Islet of Langerhans (tissue), 1 donor: Measurements from ENCODE around the gene SPATA21.

Experiments
- FAIRE-seq: peaks from one replicate; lab custom pipeline; 2011; peaks lifted over from hg19 to GRCh38; lab: Jason Lieb, UNC

Gene SPATA21

GRCh38 chr1:16418823-16419425 is 18.3 kb downstream of the SPATA21 start:
- FAIRE-seq = no peak

DNA sequence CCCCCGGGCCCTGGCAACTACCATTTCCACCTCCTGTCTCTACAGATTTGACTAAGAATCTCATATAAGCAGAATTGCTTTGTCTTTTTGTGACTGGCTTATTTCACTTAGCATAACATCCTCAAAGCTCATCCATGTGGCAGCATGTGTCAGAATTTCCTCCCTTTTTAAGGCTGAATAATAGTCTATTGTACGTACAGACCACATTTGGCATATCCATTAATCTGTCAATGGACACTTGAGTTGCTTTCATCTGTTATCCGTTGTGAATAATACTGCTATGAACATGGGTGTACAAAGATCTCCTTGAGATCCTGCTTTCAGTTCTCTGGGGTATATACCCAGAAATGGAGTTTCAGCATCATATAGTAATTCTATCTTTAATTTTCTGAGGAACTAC is 24.0 kb downstream of the SPATA21 start:
- no peak for FAIRE-seq

DNA sequence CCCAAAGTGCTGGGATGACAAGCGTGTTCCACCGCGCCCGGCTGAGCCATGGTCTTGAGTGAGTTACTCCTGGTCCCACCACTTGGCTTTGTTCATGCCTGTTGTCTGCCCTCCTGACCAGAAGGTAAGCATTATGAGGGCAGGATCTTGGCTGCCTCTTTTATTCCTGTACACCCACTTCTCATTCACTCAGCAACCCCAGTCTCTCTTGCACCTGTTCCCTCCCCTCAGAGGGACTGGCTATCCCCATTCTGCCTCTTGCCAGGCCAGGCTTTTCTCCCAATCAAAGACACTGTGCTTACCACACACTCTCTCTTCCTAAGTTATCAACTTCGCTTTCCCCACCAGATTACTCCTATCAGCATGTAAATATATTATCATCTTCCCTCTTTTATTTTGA is 26.4 kb downstream of the SPATA21 start:
- FAIRE-seq = no peak

DNA sequence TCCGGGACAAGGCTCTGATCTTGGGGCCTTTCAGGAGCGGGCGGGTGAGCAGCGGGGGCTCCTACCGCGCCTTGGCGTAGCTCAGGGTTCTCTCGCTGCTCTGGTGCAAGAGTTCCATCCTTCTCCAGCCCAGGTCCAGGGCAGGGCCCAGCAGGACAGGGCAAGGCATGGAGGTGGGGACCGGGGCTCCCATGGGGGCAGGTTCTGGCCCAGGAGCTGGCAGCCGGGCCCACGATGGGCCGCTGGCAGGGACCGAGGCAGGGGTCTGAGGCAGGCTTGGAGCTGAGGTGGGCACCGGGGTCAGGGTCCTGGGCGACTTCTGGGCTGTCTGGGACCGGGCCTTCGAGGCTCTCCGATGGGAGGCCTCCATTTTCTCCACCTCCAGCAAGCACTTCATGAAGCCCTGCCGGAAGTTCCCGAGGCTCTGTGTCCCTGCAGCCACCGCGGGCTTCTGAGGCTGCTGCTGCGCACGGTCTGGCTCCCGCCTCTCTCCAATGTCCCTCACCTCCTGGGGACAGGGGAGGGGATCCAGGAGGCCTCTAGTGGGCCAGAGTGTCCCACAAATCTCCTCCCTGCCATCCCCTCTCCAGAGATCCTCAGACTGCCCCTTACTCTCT is 27.6 kb downstream of the SPATA21 start:
- FAIRE-seq = no peak

DNA sequence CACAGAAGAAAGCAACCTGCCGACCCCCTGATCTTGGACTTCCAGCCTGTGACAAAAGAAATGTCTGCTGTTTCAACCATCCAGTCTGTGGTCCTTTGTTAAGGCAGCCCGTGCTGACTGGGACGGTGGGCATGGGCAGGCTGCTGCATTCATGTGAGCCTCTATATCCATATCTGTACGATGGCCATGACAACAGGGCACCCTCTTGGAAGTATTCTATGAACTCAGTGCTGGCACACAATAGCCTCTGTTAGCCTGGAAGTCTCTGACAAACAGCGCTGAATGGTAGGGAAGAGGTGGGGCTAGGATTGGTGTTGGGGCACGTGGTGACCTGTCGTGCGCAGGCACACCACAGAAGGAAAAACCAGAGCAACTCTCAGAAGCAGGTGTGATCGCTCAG is 30.4 kb downstream of the SPATA21 start:
- FAIRE-seq = no peak

GRCh38 chr1:16405441-16405840 is 31.8 kb downstream of the SPATA21 start:
- FAIRE-seq = no peak

- FAIRE-seq = no peak
Measured at GRCh38 chr1:16402742-16403141, 34.5 kb downstream of the SPATA21 start.

DNA sequence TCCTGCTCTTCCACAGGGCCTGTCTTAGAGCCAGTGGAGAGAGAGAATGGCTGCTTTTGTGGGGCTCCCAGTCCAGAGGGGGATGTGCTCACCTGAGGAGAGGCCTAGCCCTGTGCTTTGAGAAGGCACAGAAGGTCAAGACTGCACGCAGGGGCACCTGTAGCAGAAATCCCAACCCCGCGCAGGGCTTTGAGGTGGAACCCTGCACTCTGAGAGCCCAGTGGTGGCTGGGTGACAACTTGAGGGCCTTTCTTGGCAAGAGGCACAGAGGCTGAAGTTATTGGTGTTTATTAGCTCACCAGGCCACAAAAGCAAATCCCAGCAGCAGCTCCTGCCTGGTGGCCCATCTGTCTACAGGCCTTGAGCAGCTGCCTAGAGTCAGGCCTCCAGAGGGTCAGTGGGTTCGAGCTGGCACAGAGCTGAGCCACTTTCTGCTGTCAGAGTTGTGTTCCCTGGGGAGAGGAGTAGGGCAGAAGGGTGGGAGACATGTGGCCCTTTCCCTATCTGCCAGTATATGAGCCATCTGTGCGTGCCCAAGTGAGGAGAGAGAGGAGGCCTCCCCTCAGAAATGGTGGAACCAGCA is 38.8 kb downstream of the SPATA21 start:
- no peak for FAIRE-seq

- no peak for FAIRE-seq
Measured at GRCh38 chr1:16397120-16397519, 40.1 kb downstream of the SPATA21 start.

DNA sequence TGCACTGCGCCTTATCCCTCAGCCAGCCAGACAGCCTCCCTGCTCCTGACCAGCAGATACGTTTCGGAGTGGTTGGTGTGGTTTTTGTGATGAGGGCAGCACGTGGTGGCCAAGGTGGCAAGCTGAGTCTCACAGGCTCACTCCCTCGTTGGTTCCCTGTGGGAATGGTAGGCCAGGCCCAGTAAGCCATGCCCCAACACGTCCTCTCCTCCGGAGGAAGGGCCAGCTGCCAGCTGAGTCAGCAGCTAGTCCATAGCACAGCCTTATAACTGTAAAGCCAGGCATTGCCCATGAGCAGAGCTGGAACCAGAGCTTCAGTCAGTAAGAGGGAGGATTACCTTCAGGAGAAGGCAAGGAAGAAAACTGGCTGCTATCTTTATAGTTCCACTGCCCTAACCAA is 40.6 kb downstream of the SPATA21 start:
- no peak for FAIRE-seq

- no peak for FAIRE-seq
Measured at GRCh38 chr1:16394977-16395376, 42.2 kb downstream of the SPATA21 start.

DNA sequence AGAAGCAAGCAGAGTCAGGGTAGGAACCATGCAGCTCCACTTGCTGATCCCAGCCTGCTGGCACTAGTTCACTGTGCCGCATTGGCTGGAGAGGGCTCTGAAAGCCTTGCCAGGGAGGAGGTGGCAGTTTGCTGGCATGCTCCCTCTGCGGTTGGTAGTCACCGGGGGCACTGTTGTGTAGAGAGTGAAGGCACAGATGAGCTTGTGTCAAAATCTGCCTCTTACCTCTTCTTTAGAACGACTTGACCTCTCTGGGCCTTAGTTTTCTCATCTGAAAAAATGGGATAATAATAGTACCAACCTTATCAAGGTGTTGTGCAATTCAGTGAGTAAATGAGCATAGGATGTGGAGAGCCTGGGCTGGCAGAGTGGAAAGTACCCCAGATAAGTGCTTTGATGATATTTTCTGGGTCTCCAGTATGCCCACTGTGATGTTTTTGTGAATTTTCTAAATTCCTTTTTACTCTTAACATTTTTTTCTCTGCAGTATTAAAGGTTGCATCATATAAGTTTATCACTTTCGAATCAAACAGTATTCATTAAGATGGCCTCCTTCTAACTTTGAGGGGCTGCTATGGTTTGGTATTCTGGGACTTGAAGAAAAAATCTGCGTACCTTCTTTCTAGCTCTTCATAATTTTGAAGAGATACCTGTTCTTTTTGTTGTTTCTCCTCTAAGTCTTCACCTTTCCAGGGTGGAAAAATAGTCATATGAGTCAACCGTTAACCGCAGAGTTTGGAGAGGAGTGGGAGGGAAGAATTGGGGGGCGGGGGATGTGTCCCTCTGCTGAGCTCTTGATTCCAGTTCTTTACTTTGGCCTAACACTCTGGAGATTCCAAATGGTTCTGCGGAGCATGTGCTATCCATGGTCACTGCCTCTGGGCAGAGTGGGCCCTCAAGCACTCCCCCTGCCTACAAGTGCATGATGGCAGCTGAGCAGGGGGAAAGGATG is 43.4 kb downstream of the SPATA21 start:
- FAIRE-seq = no peak

GRCh38 chr1:16392740-16393569 is 44.3 kb downstream of the SPATA21 start:
- no peak for FAIRE-seq

GRCh38 chr1:16391411-16391810 is 45.8 kb downstream of the SPATA21 start:
- FAIRE-seq = no peak

- FAIRE-seq = no peak
Measured at GRCh38 chr1:16387201-16388188, 49.7 kb downstream of the SPATA21 start.

DNA sequence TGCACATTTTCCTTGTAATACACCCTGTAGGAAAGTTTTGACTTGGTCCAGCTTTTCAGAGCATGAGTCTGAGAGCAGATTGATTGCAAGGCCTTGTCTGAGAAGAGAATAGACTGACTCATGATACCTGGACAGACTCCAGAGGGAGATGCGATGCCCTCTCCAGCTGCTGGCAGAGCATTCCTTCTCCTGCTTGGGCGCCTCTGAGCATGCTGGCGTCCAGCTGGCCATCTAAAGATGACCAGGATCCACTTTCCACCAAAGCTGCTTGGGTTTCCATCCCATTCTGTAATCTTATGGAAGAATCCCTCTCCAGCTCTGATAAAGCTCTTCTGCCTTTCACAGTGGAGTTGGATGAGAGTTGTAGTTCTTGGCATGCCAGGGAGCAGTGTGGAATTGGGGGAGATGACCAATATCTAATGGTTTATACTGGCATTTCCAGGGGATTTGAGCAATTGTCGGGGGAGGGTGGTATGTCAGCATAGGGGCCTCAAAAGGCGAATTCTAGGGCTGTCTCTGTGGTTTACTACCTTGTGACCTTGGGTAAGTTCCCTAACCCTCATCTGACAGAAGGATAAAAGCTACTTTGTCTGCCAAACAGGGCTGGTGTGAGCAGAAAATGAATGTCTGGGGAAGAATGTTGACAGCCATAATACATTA is 50.6 kb downstream of the SPATA21 start:
- no peak for FAIRE-seq

DNA sequence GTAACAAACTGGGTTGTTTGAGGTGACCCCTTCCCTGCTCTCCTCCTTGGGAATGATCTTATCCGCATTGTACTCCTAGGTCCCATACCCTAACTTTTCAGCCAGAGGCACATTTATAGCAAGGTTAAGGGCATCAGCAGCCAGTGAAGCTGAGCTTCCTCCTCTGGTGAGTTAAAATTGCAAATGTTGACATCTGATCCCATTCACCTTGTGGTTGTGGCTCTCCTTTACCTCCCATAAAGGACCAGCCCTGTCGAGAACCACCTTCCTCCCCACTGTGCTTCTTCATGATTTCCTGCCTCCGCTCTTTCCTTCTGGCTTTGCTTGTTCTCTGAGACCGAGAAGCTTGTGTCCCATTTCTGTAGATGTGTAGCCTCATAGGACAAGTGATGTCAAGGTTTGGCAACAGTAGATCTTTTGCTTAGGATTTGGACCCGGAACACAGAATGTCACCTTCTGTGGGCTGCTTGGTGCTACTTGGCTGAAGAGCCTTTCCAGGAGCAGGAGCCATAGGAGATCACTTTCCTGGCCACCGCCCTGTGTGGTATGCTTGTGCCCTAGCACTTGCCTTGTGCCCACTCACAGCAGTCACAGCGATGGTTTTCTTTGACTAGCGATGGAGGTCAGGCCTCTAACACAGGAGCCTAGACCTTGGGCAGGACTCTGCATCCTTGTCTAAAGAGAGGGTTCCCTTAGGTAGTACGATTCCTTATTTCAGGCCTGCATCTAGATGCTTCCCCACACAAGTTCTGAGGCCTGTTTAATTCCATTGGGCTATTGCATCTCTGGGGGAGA is 51.4 kb downstream of the SPATA21 start:
- no peak for FAIRE-seq

DNA sequence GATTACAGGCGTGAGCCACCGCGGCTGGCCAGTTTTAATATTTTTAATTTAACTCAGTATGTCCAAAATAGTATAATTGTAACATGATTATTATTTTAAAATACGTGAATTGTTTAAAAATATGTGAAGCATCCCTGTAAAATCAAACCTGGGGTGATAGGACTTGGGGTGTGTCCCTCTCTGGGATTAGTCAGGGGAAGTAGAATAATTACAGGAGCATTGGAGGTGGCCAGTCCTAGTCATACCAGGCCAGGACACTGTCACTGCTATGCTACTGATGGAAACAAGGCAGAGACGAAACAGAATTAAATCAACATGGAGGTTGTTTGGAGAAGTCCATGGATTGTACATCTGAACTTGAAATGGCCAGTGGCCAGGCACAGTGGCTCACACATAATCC is 53.3 kb downstream of the SPATA21 start:
- no peak for FAIRE-seq

GRCh38 chr1:16380868-16381267 is 56.4 kb downstream of the SPATA21 start:
- no peak for FAIRE-seq
